CD4-positive, alpha-beta memory T cell (primary cell): Measurements from ENCODE around the gene FAM89A. TPM values are rescaled to one million over a fixed set of nuclear protein-coding genes. Genes with fewer than 3 reads are reported as not detected.

Source experiments
- polyA plus RNA-seq, 2 donors: library from polyadenylated mRNA; unstranded; fragments of 300-500 nt; fragmentation: Illumina TruSeq; gene quantifications; one replicate each; pipeline ENCODE4 v1.2.3, GENCODE V29; 2021
- total RNA-seq, 2 experiments: library from RNA; stranded (reverse); gene quantifications; one replicate each; pipeline ENCODE4 v1.2.3, GENCODE V29; 2021

FAM89A gene
- total and polyA plus RNA-seq, 4 experiments from 2014 or later = 6.5 to 8.7 (median 8.1) TPM

Other genes starting within 250 kb of the FAM89A start
- 1 to 10 TPM; 4.2 to 4.4 TPM for gene C1orf198, start 171.7 kb downstream of the FAM89A start, total RNA-seq
- gene C1orf198, start 171.7 kb downstream of the FAM89A start, polyA plus RNA-seq = 1 to 10 TPM; 4.8 to 5.0 TPM
- gene TTC13, start 61.4 kb downstream of the FAM89A start, total RNA-seq = 10 to 100 TPM; 43.9 to 54.5 TPM
- gene TTC13, start 61.4 kb downstream of the FAM89A start, polyA plus RNA-seq = 10 to 100 TPM; 11.7 to 13.4 TPM
- 10 to 100 TPM; 13.8 to 14.2 TPM for gene ARV1, start 61.2 kb downstream of the FAM89A start, total RNA-seq
- gene ARV1, start 61.2 kb downstream of the FAM89A start, polyA plus RNA-seq = 10 to 100 TPM; 24.4 to 37.4 TPM
- gene TRIM67, start 121.8 kb upstream of the FAM89A start, total RNA-seq = not detected
- gene TRIM67, start 121.8 kb upstream of the FAM89A start, polyA plus RNA-seq = not detected
- gene GNPAT, start 201.0 kb upstream of the FAM89A start, total RNA-seq = 10 to 100 TPM; 36.9 to 41.2 TPM
- 10 to 100 TPM; 35.7 to 51.9 TPM for gene GNPAT, start 201.0 kb upstream of the FAM89A start, polyA plus RNA-seq